PC-3 (cell line): ENCODE measurements around the gene ITPR3. TPM values are rescaled to one million over a fixed set of nuclear protein-coding genes. Genes with fewer than 3 reads are reported as not detected.

Source experiments
- ATAC-seq: fragments of 200-7000 bp; cut with Tn5 transposase; 2 replicates; pipeline ENCODE4 v1.9.1; 2020; ENCODE audit warnings: mild to moderate bottlenecking, moderate library complexity
- BruUV-seq: library from RNA; stranded (reverse); fragments of 400-500 nt; replicated peaks from 2 replicates; lab custom pipeline; 2021; lab: Mats Ljungman, UMichigan
- CTCF ChIA-PET: fragments of 300-600 bp; sonication (Branson Sonifier 250); formaldehyde crosslinking; loops from one replicate; lab custom pipeline; 2022; ENCODE audit warnings: antibody characterized with exemption; lab: Charles Lee
- POLR2A ChIA-PET: fragments of 300-600 bp; sonication (Branson Sonifier 250); formaldehyde crosslinking; loops from one replicate; lab custom pipeline; 2022; ENCODE audit warnings: antibody characterized with exemption; ENCODE audit not compliant: unreplicated experiment; lab: Charles Lee
- DNase-seq: peaks from one replicate; pipeline ENCODE4 v3.0.0-alpha.2; 2015
- H2AFZ ChIP-seq: fragments of 300-600 bp; sonication (generic); 2 replicates; pipeline ENCODE4 v1.6.0; 2016; ENCODE audit warnings: antibody characterized with exemption, low read length
- H3F3A ChIP-seq: fragments of 300-600 bp; sonication (generic); one replicate; pipeline ENCODE4 v1.6.0; 2017; ENCODE audit warnings: antibody characterized with exemption, low read length, control low read depth, mild to moderate bottlenecking; ENCODE audit not compliant: unreplicated experiment
- H3K27ac ChIP-seq: fragments of 300-600 bp; sonication (generic); 2 replicates; pipeline ENCODE4 v1.5.1; 2016; ENCODE audit warnings: mild to moderate bottlenecking, low read length
- H3K27me3 ChIP-seq: fragments of 300-600 bp; sonication (generic); 2 replicates; pipeline ENCODE4 v1.6.1; 2016; ENCODE audit warnings: low read length, mixed read lengths
- H3K36me3 ChIP-seq: fragments of 300-600 bp; sonication (generic); 2 replicates; pipeline ENCODE4 v1.6.1; 2016; ENCODE audit warnings: low read depth, mixed run types, low read length, mixed read lengths
- H3K4me1 ChIP-seq: fragments of 300-600 bp; sonication (generic); 2 replicates; pipeline ENCODE4 v1.5.1; 2016; ENCODE audit warnings: low read length; ENCODE audit not compliant: insufficient read depth
- H3K4me2 ChIP-seq: fragments of 300-600 bp; sonication (generic); 2 replicates; pipeline ENCODE4 v1.6.0; 2016; ENCODE audit warnings: low read length
- H3K4me3 ChIP-seq: fragments of 300-600 bp; sonication (generic); 2 replicates; pipeline ENCODE4 v1.5.1; 2016; ENCODE audit warnings: mild to moderate bottlenecking, low read length, mixed read lengths
- H3K79me2 ChIP-seq: fragments of 300-600 bp; sonication (generic); 2 replicates; pipeline ENCODE4 v1.6.1; 2017; ENCODE audit warnings: low read length, mixed read lengths
- H3K9ac ChIP-seq: fragments of 300-600 bp; sonication (generic); 2 replicates; pipeline ENCODE4 v1.6.0; 2016; ENCODE audit warnings: mild to moderate bottlenecking, low read length
- H3K9me2 ChIP-seq: fragments of 300-600 bp; sonication (generic); replicated peaks from 2 replicates; pipeline ENCODE4 v1.6.1; 2016; ENCODE audit warnings: mixed run types, low read length, mixed read lengths
- H3K9me3 ChIP-seq: fragments of 300-600 bp; sonication (generic); 2 replicates; pipeline ENCODE4 v1.6.1; 2016; ENCODE audit warnings: low read length, mixed read lengths
- H4K20me1 ChIP-seq: fragments of 300-600 bp; sonication (generic); 2 replicates; pipeline ENCODE4 v1.6.1; 2016; ENCODE audit warnings: low read length, mixed read lengths
- CTCF ChIP-seq: fragments of 300-600 bp; sonication (generic); conservative IDR thresholded peaks from 2 replicates; pipeline ENCODE4 v1.5.1; 2017; ENCODE audit warnings: antibody characterized with exemption, low read depth, mild to moderate bottlenecking, low read length
- EZH2 ChIP-seq: fragments of 300-600 bp; sonication (generic); IDR thresholded peaks from one replicate; pipeline ENCODE4 v1.6.1; 2017; ENCODE audit warnings: antibody characterized with exemption, mild to moderate bottlenecking, low read length; ENCODE audit not compliant: unreplicated experiment
- EZH2phosphoT487 ChIP-seq: fragments of 300-600 bp; sonication (generic); IDR thresholded peaks from 2 replicates; pipeline ENCODE4 v1.6.1; 2018; ENCODE audit warnings: mild to moderate bottlenecking, antibody characterized with exemption, low read length, borderline replicate concordance
- intact Hi-C: fragments of 100-400 bp; cut with micrococcal nuclease; formaldehyde crosslinking; loops from 2 replicates; pipeline ENCODE4 v1.9.0; 2023
- total RNA-seq: library from RNA; depleted of rRNA; stranded (reverse); fragments of >200 nt; gene quantifications from 2 replicates; pipeline ENCODE4 v1.2.3, GENCODE V29; 2014

Gene ITPR3
- total RNA-seq, 1 experiment from 2014 or later, result 41.8 TPM

- ATAC-seq, result no peak
- no peaks in the 10 kb centered on the region for H3K9me2 ChIP-seq
- no peak overlapping the region for H3K9ac ChIP-seq
- H3K27me3 ChIP-seq, result no peaks in the 10 kb centered on the region
- no peak overlapping the region for H3K27ac ChIP-seq
- POLR2A ChIA-PET, result no interaction called here
- no peaks in the 10 kb centered on the region for H3K79me2 ChIP-seq
- no peaks in the 10 kb centered on the region for H3K4me1 ChIP-seq
- CTCF ChIA-PET, result no interaction called here
- no peak overlapping the region for H2AFZ ChIP-seq
- intact Hi-C loops, result no loop called here
- no peak overlapping the region for H3K4me2 ChIP-seq
- no peak overlapping the region for H3K4me3 ChIP-seq
- TF ChIP-seq EZH2 (no peak), CTCF (no peak), EZH2phosphoT487 (no peak)
- no peaks in the 10 kb centered on the region for H4K20me1 ChIP-seq
- peaks cover 19% of the 10 kb centered on the region for H3K36me3 ChIP-seq
- DNase-seq, result no peak
- no TSS peak for BruUV-seq
- H3F3A ChIP-seq, result no peaks in the 10 kb centered on the region
- H3K9me3 ChIP-seq, result no peaks in the 10 kb centered on the region
Measured at GRCh38 chr6:33684428-33684896, 63.3 kb downstream of the ITPR3 start.

GRCh38 chr6:33684983-33685382, 63.9 kb downstream of the ITPR3 start:
- Histone ChIP-seq H4K20me1 (no peaks in the 10 kb centered on the region), H3K9me2 (no peaks in the 10 kb centered on the region), H3K27me3 (no peaks in the 10 kb centered on the region), H3K27ac (no peak overlapping the region), H3K9ac (no peak overlapping the region), H3K4me3 (no peak overlapping the region), H3K36me3 (peaks cover 23% of the 10 kb centered on the region), H3K9me3 (no peaks in the 10 kb centered on the region), H3K79me2 (no peaks in the 10 kb centered on the region), H3K4me2 (no peak overlapping the region), H3F3A (no peaks in the 10 kb centered on the region), H2AFZ (no peak overlapping the region), H3K4me1 (no peaks in the 10 kb centered on the region)
- intact Hi-C loops, result no loop called here
- no peak for TF ChIP-seq EZH2
- TF ChIP-seq CTCF, result no peak
- TF ChIP-seq EZH2phosphoT487, result no peak
- ATAC-seq, result no peak
- ChIA-PET POLR2A (no interaction called here), CTCF (no interaction called here)
- DNase-seq, result no peak
- TSS peak; percentile 21 for BruUV-seq

- Histone ChIP-seq H3K27ac (no peak overlapping the region), H3K9me3 (no peaks in the 10 kb centered on the region), H3K9ac (no peak overlapping the region), H3K9me2 (no peaks in the 10 kb centered on the region), H3K79me2 (no peaks in the 10 kb centered on the region), H2AFZ (no peak overlapping the region), H3K27me3 (no peaks in the 10 kb centered on the region), H3K4me3 (no peak overlapping the region), H4K20me1 (no peaks in the 10 kb centered on the region), H3K4me1 (no peaks in the 10 kb centered on the region), H3K4me2 (no peak overlapping the region), H3K36me3 (peaks cover 20% of the 10 kb centered on the region), H3F3A (no peaks in the 10 kb centered on the region)
- DNase-seq, result no peak
- no TSS peak for BruUV-seq
- CTCF ChIA-PET, result no interaction called here
- no peak for ATAC-seq
- POLR2A ChIA-PET, result no interaction called here
- TF ChIP-seq CTCF (no peak), EZH2 (no peak), EZH2phosphoT487 (no peak)
- intact Hi-C loops, result no loop called here
Measured at GRCh38 chr6:33685411-33686224, 64.5 kb downstream of the ITPR3 start.
